HT-29 (cell line): ENCODE measurements around the gene SLC6A6. TPM values are rescaled to one million over a fixed set of nuclear protein-coding genes. Genes with fewer than 3 reads are reported as not detected.

Source experiments
- DNase-seq: peaks from one replicate; pipeline ENCODE4 v3.0.0-alpha.2; 2015; ENCODE audit warnings: low spot score
- total RNA-seq: library from RNA; depleted of rRNA; stranded (reverse); fragments of >200 nt; shearing (Covaris generic); gene quantifications from 2 replicates; pipeline ENCODE4 v1.2.3, GENCODE V29; 2014

Gene SLC6A6
- total RNA-seq, 1 experiment from 2014 or later: 51.5 TPM

- DNase-seq: no peak
These were observed 62.1 kb downstream of the SLC6A6 start for GRCh38 chr3:14464521-14464920.

- DNase-seq: no peak
These were observed 63.0 kb downstream of the SLC6A6 start for GRCh38 chr3:14465425-14465824.

- no peak for DNase-seq
These were observed 63.9 kb downstream of the SLC6A6 start for GRCh38 chr3:14466179-14466903.

- peak; percentile 32 for DNase-seq
These were observed 65.6 kb downstream of the SLC6A6 start for GRCh38 chr3:14467814-14468620.

GRCh38 chr3:14468621-14468981 is 66.2 kb downstream of the SLC6A6 start:
- DNase-seq: no peak

GRCh38 chr3:14470461-14470860 is 68.1 kb downstream of the SLC6A6 start:
- DNase-seq: no peak

- DNase-seq: no peak
These were observed 68.6 kb downstream of the SLC6A6 start for GRCh38 chr3:14471016-14471415.

GRCh38 chr3:14471690-14472089 is 69.3 kb downstream of the SLC6A6 start:
- DNase-seq: no peak

GRCh38 chr3:14472471-14473351 is 70.3 kb downstream of the SLC6A6 start:
- peak; percentile 38 for DNase-seq

GRCh38 chr3:14473411-14473891 is 71.0 kb downstream of the SLC6A6 start:
- DNase-seq: no peak

- no peak for DNase-seq
These were observed 72.1 kb downstream of the SLC6A6 start for GRCh38 chr3:14474363-14475081.

GRCh38 chr3:14475621-14476020 is 73.2 kb downstream of the SLC6A6 start:
- DNase-seq: no peak

- no peak for DNase-seq
These were observed 74.3 kb downstream of the SLC6A6 start for GRCh38 chr3:14476583-14477265.

GRCh38 chr3:14477311-14477935 is 75.0 kb downstream of the SLC6A6 start:
- DNase-seq: no peak

- no peak for DNase-seq
These were observed 76.6 kb downstream of the SLC6A6 start for GRCh38 chr3:14478956-14479550.

- DNase-seq: no peak
These were observed 77.2 kb downstream of the SLC6A6 start for GRCh38 chr3:14479591-14479990.

- no peak for DNase-seq
These were observed 78.0 kb downstream of the SLC6A6 start for GRCh38 chr3:14480207-14481017.

- DNase-seq: no peak
These were observed 78.7 kb downstream of the SLC6A6 start for GRCh38 chr3:14481018-14481645.
